ENCODE data around the gene ATOX1.
"Not testable (repeated sequence)": the region's sequence is repeated elsewhere in the genome, so short reads cannot be mapped to it uniquely, and the experiment has no call there.

ATOX1 gene

DNA sequence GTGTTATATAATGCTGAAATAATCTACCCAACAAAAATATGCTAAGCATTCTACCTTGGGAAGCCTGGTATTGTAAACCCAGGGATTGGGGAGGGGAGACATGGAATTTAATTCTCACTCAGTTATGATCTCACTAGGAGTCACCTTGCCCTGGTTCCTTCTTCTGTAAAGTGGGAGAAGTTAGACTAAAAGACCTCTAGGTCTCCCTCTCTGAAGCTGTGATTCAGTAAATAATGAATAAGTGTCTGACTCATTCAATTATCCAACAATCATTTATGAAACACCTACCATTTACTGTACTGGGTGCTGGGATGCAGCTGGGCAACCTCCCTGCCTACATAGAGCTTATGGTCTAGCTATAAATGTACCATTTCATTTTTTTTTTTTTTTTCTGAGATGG is 51.5 kb downstream of the ATOX1 start:
- no peak for DNase-seq
- intact Hi-C loops (cut with DNase I): no loop called here

- intact Hi-C loops (cut with DNase I): no loop called here
- no peak for DNase-seq
Measured at GRCh38 chr5:151703780-151704179, 54.7 kb downstream of the ATOX1 start.

- intact Hi-C loops (cut with DNase I): no loop called here
- no peak for DNase-seq
Measured at GRCh38 chr5:151703227-151703626, 55.2 kb downstream of the ATOX1 start.

GRCh38 chr5:151700820-151701219 is 57.6 kb downstream of the ATOX1 start:
- DNase-seq: no peak

DNA sequence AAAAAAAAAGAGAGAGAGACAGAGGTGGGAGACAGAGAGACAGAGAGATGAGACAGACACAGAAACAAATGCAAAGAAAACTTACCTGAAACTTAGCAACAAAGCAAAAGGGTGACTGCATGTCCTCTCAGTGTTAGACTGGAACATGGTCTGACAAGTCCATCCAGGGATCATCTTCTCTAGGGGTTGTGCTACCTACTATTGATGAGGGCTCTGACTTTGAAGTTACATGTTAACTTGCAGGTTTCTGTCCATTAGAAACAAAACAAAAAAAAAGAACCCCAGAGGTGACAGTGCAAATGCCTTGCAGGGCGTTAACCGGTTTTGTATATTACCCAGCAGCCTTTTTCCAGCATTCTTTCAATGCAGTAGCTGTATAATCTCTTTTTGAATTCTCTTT is 58.1 kb downstream of the ATOX1 start:
- intact Hi-C loops (cut with DNase I): no loop called here
- DNase-seq: no peak

More at GRCh38 chr5:151700820-151701219, 57.6 kb downstream of the ATOX1 start:
- intact Hi-C loops (cut with DNase I): no loop called here

DNA sequence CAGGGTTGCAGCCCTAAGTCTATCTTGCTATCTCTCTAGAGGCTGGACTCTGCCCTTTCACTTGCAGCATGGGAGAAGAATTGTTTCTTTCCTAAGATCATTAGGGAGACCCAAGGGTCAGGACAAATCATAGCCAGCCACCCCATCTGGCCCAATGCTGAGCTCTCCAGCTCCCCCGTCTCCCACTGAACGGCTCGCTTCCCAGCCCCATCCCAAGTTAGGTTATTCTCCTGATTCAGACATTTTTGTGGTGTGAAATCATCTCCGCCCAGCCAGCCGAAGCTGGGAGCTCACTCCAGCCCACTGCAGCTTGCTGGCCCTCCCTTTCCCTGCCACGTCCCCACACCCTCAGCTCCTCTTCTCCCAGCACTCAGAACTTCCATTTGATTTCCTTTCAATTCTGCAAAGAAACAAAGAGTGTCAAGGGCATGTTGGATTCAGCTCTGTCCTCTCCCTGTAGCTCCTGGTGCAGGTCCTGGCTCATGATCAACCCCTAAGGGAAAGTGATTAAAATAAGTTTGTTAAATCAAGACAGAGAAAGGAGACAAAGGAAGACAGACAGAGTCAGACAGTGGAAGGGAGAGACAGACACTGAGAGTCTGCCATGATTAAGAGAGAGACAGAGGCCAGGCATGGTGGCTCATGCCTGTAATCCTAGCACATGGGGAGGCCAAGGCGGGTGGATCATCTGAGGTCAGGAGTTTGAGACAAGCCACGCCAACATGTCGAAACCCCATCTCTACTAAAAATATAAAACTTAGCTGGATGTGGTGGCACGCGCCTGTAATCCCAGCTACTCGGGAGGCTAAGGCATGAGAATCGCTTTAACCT is 59.1 kb downstream of the ATOX1 start:
- no peak for DNase-seq
- intact Hi-C loops (cut with DNase I): no loop called here

DNA sequence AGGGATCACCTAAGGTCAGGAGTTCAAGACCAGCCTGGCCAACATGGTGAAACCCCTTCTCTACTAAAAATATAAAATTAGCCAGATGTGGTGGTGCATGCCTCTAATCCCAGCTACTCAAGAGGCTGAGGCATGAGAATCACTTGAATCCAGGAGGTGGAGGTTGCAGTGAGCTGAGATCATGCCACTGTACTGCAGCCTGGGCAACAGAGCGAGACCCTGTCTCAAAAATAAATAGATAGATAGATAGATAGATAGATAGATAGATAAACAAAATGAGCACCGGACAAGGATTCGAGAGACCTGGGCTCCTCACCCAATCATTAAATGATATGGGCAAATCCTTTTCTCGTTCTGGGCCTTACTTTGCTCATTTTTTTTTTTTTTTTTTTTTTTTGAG is 60.4 kb downstream of the ATOX1 start:
- intact Hi-C loops (cut with DNase I); DNase-seq: not testable (repeated sequence)

GRCh38 chr5:151697452-151697851 is 61.0 kb downstream of the ATOX1 start:
- DNase-seq: no peak
- intact Hi-C loops (cut with DNase I): no loop called here

- DNase-seq: no peak
- intact Hi-C loops (cut with DNase I): no loop called here
Measured at GRCh38 chr5:151696470-151697061, 61.9 kb downstream of the ATOX1 start.

DNA sequence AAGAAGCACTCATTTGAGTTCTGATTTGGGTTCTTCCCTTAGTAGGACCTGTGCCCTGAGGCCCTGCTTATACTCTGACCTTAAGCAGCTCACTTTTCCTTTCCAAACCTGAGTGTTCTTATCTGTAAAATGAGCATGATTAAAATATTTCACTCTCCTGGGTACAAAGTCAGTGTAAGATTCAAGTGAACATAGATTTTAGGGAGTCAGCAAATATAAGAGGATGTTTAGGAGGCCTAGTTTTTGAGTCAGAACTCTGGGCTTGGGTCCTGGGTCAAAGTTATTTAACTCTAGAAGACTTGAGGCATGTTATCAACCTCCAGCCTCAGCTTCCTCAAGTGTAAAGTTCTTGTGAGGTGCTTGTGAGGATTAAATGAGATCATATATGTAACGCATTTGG is 63.0 kb downstream of the ATOX1 start:
- DNase-seq: no peak
- intact Hi-C loops (cut with DNase I): no loop called here

DNA sequence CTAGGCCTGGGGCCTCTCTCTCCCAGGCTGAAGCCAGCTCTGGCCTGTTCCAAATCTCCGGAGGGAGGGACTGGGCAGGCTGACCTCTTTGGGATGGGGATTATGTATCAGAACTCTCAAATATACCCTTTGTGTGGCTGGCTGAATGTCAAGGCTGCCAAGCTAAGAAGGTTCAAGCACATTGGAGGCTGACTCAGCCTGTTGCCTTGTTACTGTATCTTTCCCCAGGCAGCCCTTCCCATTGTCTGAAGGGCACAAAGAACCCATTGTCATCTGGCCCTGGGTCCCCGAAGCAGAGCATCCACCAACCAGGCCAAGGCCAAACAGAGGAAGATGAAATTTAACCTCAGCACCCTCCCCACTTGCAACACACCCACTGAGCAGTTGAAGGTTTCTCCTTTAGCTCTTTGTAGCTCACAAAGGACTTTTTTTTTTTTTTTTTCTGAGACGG is 64.4 kb downstream of the ATOX1 start:
- intact Hi-C loops (cut with DNase I): no loop called here
- DNase-seq: peak in 8 of 10 donors; percentile 48 to 95 (median 72)

All from posterior cingulate gyrus (tissue), 11 donors.